Mesothelial cell of epicardium (in vitro differentiated cells): ENCODE measurements around the gene CDKL1. TPM values are rescaled to one million over a fixed set of nuclear protein-coding genes. Genes with fewer than 3 reads are reported as not detected.

ENCODE experiments used
- DNase-seq, 2 experiments: peaks; one replicate each; pipeline ENCODE4 v3.0.0; 2021; ENCODE audit warnings: low spot score in 2 of 2; ENCODE audit not compliant: unreplicated experiment in 2 of 2
- H3K27ac Mint-ChIP-seq: 2 replicates; pipeline ENCODE4 v1.8.0; 2021; ENCODE audit warnings: mixed read lengths
- H3K27me3 Mint-ChIP-seq: 2 replicates; pipeline ENCODE4 v1.8.0; 2021; ENCODE audit warnings: low read depth, mixed read lengths
- H3K36me3 Mint-ChIP-seq: 2 replicates; pipeline ENCODE4 v1.8.0; 2021; ENCODE audit warnings: mixed read lengths
- H3K4me1 Mint-ChIP-seq: 2 replicates; pipeline ENCODE4 v1.8.0; 2021; ENCODE audit warnings: mixed read lengths
- H3K4me3 Mint-ChIP-seq: 2 replicates; pipeline ENCODE4 v1.8.0; 2021; ENCODE audit warnings: mild to moderate bottlenecking, moderate library complexity, mixed read lengths
- H3K9me3 Mint-ChIP-seq: 2 replicates; pipeline ENCODE4 v1.8.0; 2021; ENCODE audit warnings: mixed read lengths
- CTCF ChIP-seq: fragments of 200-600 bp; sonication (generic); IDR thresholded peaks from one replicate; pipeline ENCODE4 v1.5.0; 2021; ENCODE audit warnings: antibody characterized with exemption; ENCODE audit not compliant: unreplicated experiment
- total RNA-seq: library from RNA; stranded (reverse); gene quantifications from 3 replicates; pipeline ENCODE4 v1.2.1, GENCODE V29; 2021

The CDKL1 gene
- total RNA-seq, 1 donor from 2014 or later = 1.8 TPM

GRCh38 chr14:50403419-50403818 is 6.7 kb upstream of the CDKL1 start:
- Mint-ChIP-seq H3K9me3 (peaks cover 21% of the 10 kb centered on the region), H3K36me3 (peaks cover 13% of the 10 kb centered on the region), H3K4me3 (no peak overlapping the region), H3K4me1 (peaks cover 17% of the 10 kb centered on the region), H3K27me3 (no peaks in the 10 kb centered on the region), H3K27ac (no peak overlapping the region)
- DNase-seq = no peak
- TF ChIP-seq CTCF = no peak

DNA sequence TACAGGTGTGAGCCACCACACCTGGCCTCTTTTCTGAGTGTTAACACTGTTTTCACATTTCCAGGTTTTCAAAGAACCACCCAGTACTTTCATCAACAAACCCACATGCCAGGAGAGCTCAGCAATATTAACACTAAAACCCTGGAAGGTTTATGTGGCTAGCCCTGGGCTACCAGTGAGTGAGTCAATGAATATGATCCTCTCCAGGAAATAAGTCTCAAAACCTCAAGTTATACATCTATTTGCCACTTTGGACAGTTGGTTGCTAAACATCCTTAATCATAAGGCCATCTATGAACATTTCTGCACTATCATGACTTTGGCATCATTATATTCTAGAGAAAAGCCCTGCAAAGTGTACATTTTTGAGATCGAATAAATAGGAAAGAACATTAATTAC is 6.3 kb upstream of the CDKL1 start:
- Mint-ChIP-seq H3K4me1 (peaks cover 20% of the 10 kb centered on the region), H3K4me3 (no peak overlapping the region), H3K27me3 (peaks cover 3% of the 10 kb centered on the region), H3K27ac (no peak overlapping the region), H3K9me3 (peaks cover 21% of the 10 kb centered on the region), H3K36me3 (peaks cover 13% of the 10 kb centered on the region)
- DNase-seq = no peak
- no peak for TF ChIP-seq CTCF

DNA sequence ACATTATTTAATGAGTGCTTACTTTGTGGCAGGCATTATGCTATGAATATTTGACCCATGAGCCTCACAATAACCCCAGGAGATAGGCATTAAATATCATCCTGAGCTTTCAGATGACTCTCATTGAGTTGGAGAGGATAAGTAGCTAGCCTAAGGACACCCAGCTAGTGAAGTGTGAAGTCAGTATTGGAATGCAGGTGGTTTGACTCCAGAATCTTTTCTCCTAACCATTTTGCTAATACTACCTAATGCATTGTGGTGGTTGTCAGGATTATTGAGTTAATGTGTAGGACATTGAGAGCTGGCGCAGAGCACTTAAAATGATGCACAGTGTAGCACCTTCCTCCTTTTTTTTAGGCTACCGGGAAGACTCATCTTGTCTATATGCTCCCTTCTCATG is 3.8 kb upstream of the CDKL1 start:
- no peak for TF ChIP-seq CTCF
- Mint-ChIP-seq H3K4me1 (peaks cover 34% of the 10 kb centered on the region), H3K36me3 (peaks cover 1% of the 10 kb centered on the region), H3K27me3 (peaks cover 10% of the 10 kb centered on the region), H3K4me3 (no peak overlapping the region), H3K9me3 (peaks cover 4% of the 10 kb centered on the region), H3K27ac (no peak overlapping the region)
- no peak for DNase-seq

- H3K4me1 Mint-ChIP-seq = peaks cover 34% of the 10 kb centered on the region
- peaks cover 13% of the 10 kb centered on the region for H3K27me3 Mint-ChIP-seq
- H3K4me3 Mint-ChIP-seq = no peak overlapping the region
- no peaks in the 10 kb centered on the region for H3K36me3 Mint-ChIP-seq
- no peak for DNase-seq
- H3K27ac Mint-ChIP-seq = no peak overlapping the region
- TF ChIP-seq CTCF = no peak
- no peaks in the 10 kb centered on the region for H3K9me3 Mint-ChIP-seq
Observed at GRCh38 chr14:50399251-50400032, 2.8 kb upstream of the CDKL1 start.

- no peak for DNase-seq
- Mint-ChIP-seq H3K9me3 (no peaks in the 10 kb centered on the region), H3K27ac (no peak overlapping the region), H3K4me1 (peaks cover 34% of the 10 kb centered on the region), H3K27me3 (peaks cover 16% of the 10 kb centered on the region), H3K36me3 (no peaks in the 10 kb centered on the region), H3K4me3 (no peak overlapping the region)
- no peak for TF ChIP-seq CTCF
Observed at GRCh38 chr14:50398189-50398580, 1.5 kb upstream of the CDKL1 start.
